Astrocyte of the spinal cord (primary cell): ENCODE measurements around the gene SLC6A3.

Experiments used
- DNase-seq: peaks from one replicate; pipeline ENCODE4 v3.0.0; 2011; ENCODE audit warnings: low read depth, low spot score
- H3K4me3 ChIP-seq: 2 replicates; pipeline ENCODE4 v1.5.1; 2011; ENCODE audit warnings: low read depth, mild to moderate bottlenecking, low read length, moderate library complexity
- CTCF ChIP-seq: IDR thresholded peaks from 2 replicates; pipeline ENCODE4 v1.5.1; 2012; ENCODE audit warnings: low read depth, mild to moderate bottlenecking, low read length, inconsistent platforms
- in situ Hi-C: cut with HindIII; loops from 2 replicates; pipeline ENCODE4 v1.10.0; 2017; ENCODE audit warnings: low sequenced_read_pairs

Gene SLC6A3

GRCh38 chr5:1380910-1381309, 64.3 kb downstream of the SLC6A3 start:
- in situ Hi-C loops: no loop called here
- H3K4me3 ChIP-seq: no peak overlapping the region
- DNase-seq: no peak
- TF ChIP-seq CTCF: no peak

GRCh38 chr5:1380011-1380817, 65.0 kb downstream of the SLC6A3 start:
- H3K4me3 ChIP-seq: no peak overlapping the region
- in situ Hi-C loops: no loop called here
- TF ChIP-seq CTCF: peak; percentile 31
- DNase-seq: no peak

- in situ Hi-C loops: no loop called here
- DNase-seq: no peak
- no peak overlapping the region for H3K4me3 ChIP-seq
- no peak for TF ChIP-seq CTCF
Measured at GRCh38 chr5:1378866-1379659, 66.2 kb downstream of the SLC6A3 start.

GRCh38 chr5:1378096-1378495, 67.1 kb downstream of the SLC6A3 start:
- no peak for TF ChIP-seq CTCF
- DNase-seq: no peak
- in situ Hi-C loops: no loop called here
- no peak overlapping the region for H3K4me3 ChIP-seq

- no peak for TF ChIP-seq CTCF
- no peak overlapping the region for H3K4me3 ChIP-seq
- in situ Hi-C loops: no loop called here
- DNase-seq: no peak
Measured at GRCh38 chr5:1376981-1377380, 68.3 kb downstream of the SLC6A3 start.

- DNase-seq: no peak
- in situ Hi-C loops: no loop called here
- no peak overlapping the region for H3K4me3 ChIP-seq
- TF ChIP-seq CTCF: no peak
Measured at GRCh38 chr5:1375871-1376810, 69.1 kb downstream of the SLC6A3 start.
